NCI-H2227 (cell line): Measurements from ENCODE around the gene ATG10.
A peak's percentile ranks its signal among the peaks of the same experiment; 100 is the strongest.
"Not testable (repeated sequence)": the region's sequence is repeated elsewhere in the genome, so short reads cannot be mapped to it uniquely, and the experiment has no call there.

Experiments used
- DNase-seq: peaks from one replicate; lab custom pipeline; 2025; ENCODE audit not compliant: unreplicated experiment; lab: John Stamatoyannopoulos, UW

The ATG10 gene

DNA sequence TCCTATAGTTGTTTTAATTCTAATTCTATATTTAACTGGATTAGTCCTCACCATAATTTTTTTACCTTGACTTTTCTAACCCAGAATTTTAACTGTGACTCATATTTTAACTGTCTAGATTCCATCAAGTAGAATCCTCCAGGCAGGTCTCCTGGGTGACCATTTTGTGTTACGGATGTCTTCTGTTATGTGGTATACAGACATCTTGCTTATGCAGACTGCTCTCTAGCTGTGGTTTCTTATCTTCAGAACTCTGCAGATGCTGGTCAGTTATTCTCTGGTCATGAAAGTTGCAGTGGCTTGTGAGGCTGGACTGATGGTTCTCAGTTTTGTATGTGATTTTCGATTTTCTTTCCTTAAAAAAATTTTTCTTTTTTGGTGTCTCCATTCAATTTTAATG is 139.4 kb downstream of the ATG10 start:
- no peak for DNase-seq

DNA sequence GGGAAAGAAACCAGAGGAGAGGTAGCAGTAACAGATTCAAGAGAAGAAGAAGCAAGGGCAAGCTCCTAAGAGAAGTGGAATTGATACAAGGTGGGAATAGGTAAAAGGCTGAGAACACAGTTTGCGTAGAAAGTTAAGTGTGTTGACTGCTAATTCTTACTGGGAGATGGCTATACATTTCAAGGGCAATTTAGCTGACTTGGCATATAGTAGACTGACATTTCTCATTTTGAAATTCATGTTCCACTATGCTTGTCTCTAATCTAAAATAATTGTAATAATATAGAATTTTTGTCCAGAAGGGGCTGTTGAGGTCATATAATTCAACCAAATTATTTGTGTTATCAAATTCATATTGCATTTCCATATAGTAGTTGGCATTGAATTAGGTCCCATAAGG is 144.0 kb downstream of the ATG10 start:
- no peak for DNase-seq

DNA sequence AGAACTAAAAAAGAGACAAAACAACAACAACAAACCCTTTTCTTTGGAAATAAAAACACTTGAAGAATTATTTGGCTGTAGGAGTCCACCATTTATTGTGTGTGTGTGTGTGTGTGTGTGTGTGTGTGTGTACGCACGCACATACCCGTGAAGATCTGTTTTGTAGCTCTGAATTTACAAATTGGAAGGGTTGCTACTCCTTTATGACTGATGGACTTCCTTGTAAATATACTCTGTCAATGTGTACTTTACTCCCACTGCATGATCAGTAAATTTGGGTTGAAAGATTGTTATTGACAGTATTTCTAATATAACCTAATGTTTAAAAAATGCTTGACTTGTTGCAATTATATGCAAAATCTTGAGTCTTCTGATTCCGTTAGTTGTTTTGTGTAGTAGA is 148.1 kb downstream of the ATG10 start:
- DNase-seq, result no peak

DNA sequence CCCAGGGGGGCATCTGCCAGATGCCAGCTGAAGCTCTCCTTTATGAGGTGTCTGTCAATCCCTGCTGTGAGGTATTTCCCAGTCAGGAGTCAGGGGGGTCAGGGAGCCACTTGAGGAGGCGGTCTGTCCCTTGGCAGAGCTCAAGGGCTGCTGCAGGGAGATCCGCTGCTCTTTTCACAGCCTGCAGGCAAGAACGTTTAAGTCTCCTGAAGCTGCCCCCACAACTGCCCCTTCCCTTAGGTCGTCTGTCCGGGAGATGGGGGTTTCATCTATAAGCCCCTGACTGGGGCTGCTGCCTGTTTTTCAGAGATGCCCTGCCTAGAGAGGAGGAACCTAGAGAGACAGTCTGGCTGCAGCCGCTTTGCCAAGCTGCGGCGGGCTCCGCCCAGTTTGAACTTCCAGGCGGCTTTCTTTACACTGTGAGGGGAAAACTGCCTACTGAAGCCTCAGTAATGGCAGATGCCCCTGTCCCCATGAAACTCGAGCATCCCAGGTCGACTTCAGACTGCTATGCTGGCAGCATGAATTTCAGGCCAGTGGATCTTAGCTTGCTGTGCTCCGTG is 158.0 kb downstream of the ATG10 start:
- peak; percentile 54 for DNase-seq

DNA sequence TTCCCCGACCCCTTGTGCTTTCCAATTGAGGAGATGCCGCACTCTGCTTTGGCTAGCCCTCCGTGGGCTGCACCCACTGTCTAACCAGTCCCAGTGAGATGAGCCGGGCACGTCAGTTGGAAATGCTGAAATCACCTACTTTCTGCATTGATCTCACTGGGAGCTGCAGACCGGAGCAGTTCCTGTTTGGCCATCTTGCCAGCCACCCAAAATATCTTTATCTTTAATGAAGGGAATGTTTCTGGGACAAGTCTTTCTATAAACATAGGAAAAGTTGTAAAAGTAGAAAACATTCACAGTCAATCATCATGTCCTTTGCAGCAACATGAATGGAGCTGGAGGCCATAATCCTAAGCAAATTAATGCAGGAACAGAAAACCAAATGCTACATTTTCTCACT is 158.8 kb downstream of the ATG10 start:
- no peak for DNase-seq

DNA sequence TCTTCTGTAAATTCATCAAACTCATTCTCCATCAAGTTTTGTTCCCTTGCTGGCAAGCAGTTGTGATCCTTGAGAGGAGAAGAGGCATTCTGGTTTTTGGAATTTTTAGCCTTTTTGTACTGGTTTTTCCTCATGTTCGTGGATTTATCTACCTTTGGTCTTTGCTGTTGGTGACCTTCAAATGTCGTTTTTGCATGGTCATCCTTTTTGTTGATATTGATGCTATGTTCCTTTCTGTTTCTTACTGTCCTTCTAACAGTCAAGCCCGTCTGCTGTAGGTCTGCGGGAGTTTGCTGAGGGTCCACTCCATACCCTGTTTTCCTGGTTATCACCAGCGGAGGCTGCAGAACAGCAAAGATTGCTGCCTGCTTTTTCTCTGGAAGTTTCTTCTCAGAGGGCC is 165.4 kb downstream of the ATG10 start:
- no peak for DNase-seq

DNA sequence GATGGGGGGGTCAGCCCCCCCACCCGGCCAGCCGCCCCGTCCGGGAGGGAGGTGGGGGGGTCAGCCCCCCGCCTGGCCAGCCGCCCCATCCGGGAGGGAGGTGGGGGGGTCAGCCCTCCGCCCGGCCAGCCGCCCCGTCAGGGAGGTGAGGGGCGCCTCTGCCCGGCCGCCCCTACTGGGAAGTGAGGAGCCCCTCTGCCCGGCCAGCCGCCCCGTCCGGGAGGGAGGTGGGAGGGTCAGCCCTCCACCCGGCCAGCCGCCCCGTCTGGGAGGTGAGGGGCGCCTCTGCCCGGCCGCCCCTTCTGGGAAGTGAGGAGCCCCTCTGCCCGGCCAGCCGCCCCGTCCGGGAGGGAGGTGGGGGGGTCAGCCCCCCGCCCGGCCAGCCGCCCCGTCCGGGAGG is 168.0 kb downstream of the ATG10 start:
- not testable (repeated sequence) for DNase-seq

DNA sequence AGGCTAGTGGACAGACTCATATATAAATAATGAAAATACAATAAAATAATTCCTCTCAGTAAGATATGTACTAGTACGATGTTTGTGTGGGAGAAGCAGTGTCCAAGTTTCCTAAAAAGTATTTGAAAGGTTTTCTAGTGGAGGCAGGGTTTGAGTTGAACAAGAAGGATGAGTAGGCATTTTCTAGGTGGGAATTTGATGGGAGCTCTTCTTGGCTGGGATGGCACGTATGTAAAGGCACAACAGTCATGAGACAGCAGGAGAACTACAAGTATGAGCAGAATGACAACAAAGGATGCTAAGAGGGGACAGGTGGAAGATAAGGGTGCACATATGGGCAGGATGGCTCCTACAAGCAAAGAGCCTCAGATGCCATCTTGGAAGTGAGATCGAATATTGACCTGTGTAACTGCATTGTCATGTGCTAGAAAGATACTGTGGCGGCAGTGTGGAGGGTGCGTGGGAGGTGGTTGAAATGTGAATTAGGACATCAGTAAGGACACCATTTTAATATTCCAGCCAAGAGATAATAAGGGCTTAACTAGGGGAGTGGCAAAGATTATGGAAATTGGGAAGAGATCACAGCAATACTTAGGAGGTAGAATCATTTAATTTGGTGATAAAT is 170.5 kb downstream of the ATG10 start:
- no peak for DNase-seq

DNA sequence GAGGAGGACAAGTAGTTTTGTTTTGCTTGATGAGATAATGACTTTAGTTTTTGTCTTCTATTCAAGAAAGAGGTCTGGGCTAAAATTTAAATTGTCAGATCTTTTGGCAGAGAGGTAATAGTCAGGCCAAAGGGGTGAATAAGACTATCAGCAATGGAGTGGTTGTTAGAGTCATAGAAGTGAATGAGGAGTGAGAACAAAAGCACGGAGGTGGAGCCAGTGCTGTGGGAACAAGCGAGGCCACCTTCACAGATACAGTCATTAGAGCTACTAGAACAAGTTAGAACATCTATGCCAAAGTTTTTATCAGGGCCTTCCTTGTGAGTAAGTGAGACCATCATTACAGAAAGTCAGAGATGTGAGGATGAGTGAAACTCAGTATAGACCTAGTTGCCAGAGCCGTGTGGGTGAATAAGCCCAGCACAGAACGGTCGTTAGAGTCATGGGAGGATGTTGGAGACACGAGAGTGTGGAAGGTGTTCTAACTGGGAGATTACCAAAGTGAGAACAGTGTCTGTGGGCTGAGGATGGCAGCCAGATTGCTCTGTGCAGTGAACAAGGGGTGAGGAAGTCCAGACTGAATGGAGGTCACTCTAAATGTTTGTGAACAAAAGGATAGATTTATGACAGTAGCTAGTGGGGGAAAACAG is 171.2 kb downstream of the ATG10 start:
- DNase-seq, result no peak

DNA sequence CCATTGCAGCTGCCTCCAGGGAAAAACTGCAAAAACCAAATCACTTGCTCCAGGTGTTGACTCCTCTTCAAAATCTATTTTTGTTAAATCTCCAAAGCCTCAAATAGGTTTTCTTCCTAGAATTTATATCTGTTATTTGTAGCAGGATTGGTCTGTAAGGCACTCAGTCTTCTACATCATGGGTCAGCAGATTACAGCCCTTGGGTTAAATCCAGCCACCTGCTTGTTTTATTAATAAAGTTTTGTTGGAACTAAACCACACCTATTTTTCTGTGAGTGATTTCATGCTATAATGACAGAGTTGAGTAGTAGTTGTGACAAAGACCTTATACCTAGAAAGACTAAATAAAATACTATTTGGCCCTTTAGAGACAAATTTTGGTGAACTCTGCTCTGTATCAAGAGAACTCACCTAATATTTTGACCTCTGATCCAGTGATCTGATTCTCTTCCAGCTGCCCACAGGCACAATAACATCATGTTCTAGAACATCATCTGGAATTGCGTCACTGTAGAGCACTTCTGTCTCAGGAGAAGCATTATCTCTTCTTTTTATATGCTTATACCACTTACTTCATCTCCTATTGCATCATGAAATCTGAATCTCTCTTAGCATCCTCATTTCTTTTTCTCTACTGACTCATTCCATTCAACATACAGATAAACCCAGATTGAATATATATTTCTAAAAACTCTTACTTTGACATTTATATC is 176.2 kb downstream of the ATG10 start:
- no peak for DNase-seq

DNA sequence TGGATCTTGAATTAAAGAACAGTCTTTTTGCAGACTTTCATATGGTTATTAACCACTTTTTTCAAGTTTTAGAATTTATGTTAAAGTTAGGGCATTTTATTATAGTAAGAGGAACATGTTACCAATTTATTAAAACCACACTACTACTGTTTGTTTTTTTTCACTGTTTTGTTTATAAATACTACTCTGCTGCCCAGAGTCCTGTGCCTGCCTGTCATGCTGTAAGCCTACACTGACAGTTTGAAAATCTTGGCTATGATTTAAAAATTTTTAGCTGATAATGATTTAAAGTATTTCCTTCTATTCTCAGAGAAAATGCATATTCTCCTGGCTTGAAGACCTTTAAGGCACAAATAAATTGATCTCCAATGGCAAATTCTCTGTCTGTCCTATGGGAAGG is 177.6 kb downstream of the ATG10 start:
- no peak for DNase-seq

DNA sequence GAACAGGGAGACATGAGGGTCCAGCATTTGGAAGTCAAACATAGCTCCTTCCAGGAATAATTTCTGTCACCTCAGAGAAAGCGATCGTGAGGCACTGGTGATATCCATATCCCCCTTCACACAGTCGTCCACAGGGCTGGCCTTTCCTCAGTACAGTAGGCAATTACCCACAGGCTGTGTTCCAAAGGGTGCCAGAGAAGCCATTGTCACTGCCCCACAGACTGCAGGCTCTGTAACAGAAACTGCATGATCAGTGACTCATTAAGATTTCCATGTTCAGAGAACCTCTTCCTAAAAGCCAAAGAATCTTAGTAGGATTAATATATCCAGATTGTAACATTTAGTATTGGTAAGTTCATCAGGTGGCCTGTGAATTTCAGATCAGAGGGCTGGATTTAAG is 178.7 kb downstream of the ATG10 start:
- DNase-seq, result no peak

DNA sequence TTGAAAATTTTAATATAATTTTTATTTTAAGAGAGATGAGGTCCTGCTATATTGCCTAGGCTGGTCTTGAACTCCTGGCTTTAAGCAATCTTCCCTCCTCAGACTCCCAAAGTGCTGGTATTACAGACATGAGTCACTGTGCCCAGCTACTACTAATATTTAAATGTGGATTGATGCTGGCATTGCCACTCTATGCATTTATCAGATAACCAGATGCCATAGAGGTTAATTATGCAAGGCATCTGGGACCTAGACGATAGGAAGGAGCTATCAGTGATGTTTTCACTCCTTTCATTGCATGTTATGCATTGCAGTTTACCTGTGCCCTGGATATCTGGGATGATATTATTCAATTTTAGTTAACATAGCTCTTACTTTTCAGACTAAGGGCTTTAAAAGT is 179.4 kb downstream of the ATG10 start:
- no peak for DNase-seq

DNA sequence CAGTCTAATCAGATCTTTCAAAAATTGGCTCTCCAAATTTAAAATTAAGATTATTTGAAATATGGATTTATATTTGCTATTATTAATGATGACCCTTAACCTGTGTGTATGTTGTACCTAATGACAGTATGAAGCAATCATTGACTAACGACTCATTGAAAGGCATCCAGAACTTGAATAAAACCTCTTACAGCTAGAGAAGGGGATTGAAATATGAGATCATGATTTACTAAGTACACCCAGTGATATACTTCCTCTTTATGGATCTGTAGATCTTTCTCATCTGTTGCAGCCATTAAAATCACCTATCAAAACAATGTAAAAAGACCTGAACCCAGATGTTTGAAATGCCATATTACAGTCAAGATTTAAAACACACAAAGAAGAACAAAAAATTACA is 179.8 kb downstream of the ATG10 start:
- no peak for DNase-seq

DNA sequence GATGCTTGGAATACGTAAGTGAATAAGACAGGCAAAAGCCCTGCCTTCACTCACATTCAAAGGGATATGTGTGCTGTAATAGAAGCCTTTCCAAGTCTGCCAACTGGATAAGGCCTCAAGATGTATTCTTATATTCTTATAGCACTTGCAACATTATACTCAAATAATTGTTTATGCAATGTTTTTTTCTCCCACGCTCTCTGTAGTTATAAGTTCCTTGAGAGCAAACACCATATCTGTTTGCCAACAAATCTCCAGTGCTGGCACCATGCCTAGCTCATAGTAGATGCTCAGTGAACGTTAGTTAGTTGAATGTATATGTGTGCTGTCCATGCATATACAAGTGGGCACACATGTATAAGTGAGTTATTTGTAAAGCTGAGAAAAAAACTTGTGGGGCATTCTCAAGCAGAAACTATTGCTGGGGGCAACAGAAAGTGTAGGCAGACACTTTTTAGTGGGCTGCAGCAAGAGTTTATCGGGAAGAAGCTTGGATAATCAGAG is 181.2 kb downstream of the ATG10 start:
- no peak for DNase-seq

DNA sequence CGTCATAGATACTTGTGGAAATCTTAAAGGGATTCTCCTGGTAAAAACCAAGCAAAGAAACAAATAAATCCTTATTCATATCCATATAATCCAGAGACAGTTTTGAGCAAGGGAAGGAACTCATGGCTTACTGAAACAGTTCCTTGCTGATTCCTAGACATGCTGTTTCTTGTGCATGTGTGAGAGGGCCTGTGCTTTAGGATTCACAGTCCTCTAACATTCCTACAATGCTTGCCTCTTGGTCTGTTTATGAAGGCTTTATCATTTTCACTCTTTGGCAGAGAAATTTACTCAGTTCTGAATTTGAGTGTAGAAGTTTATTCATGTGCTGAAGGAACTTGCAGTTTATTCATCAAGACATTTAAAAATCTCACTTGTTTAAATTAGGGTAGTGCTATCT is 183.0 kb downstream of the ATG10 start:
- no peak for DNase-seq

DNA sequence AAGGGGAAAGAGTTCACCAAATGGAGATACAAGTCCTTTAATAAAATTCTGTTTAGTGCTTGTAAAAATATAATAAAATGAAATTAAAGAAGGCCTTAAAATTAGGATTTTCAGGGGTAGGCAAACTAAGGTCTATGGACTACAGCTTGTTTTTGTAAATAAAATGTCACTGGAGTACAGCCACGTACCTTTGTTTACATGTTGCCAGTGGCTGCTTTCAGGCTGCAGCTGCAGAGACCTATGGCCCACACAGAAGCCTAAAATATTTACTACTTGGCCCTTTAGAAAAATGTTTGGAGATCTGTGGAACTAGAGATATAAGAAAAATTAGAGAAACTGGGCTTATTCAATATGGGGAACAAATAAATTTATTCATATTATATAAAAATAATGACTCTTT is 183.5 kb downstream of the ATG10 start:
- no peak for DNase-seq

DNA sequence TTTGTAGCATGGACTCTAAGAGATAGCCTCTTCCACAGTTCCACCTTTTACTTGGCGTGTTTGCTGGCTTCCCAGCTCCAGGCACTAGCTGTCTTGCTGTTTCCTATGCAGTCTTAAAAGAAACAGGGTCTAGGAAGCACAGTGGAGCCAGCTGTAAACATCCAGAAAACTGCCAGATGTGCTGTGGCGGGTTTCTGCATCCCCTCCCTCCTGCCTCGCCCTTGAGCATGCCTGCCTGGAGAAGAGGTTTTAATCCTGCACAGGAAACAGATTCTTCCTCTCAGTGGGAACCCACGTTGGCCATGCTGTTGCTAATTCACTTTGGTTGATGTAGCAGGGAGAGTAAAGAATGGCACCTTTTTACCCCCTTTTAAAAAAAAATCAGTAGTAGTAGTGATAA is 185.1 kb downstream of the ATG10 start:
- DNase-seq, result no peak

DNA sequence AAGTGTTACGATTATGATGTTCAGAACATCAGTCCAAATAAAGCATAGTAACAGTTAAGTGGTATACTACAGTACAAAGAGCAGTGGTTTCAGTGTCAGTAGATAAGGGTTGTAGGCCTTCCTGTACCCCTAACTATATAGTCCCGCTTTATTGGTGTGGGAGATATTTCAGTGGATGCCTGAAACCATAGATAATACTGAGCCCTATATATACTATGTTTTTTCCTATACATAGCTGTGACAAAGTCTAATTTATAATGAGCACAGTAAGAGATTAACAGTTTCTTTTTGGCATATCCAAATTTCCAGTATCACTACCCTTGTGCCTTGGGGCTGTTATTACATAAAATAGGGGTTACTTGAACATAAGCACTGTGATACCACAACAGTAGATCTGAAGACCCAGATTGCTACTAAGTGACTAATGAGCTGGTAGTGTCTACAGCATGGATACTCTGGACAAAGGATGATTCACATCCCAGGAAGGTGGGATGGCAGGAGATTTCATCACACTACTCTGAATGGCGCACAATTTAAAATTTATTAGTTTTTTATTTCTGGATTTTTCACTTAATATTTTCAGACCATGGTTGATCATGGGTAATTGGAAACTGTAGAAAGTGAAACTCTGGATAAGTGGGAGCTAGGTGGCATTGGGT is 187.1 kb downstream of the ATG10 start:
- no peak for DNase-seq

DNA sequence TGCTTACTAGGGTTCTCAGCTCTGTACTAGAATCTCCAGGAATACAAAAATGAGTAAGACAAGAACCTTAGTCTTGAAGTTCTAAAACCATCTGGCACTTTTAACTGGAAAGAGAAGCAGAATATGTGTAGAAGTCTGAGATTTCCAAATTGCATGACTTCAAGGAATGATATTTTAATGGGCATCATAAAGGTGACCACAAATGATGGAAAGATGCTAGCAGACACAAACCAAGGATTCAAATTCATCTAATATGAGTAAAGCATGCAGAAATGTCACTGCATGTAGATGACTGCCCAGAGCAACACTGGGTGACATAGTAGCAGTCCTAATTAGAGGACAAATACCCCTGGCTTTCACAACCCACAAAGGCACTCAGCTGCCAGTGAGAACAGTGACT is 189.1 kb downstream of the ATG10 start:
- no peak for DNase-seq

DNA sequence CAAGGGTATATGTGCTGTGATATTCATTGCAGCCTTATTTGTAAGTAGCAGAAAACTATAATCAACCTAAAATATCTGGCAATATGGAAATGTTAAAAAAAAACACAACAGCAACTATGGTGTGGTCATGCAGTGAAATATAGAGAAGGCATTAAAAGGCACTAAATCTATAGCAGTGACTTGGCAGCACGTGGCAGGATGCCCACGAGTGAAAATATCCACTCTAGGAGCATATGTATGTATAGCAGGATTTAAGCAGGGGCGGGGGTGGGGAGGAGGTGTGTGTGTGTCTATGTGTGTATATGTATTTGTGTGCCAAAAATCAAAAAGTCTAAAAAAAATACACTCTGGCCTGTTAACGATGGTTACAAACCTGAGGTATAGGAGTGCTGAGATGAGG is 190.8 kb downstream of the ATG10 start:
- no peak for DNase-seq
